H1 (cell line): ENCODE data around the gene DHRS7B. TPM values are rescaled to one million over a fixed set of nuclear protein-coding genes. Genes with fewer than 3 reads are reported as not detected.

Source experiments
- CTCF ChIA-PET: fragments of 300-600 bp; sonication (Branson Sonifier 250); formaldehyde crosslinking; loops from one replicate; lab custom pipeline; 2021; ENCODE audit not compliant: partially characterized antibody; lab: Charles Lee
- POLR2A ChIA-PET: fragments of 300-600 bp; sonication (Branson Sonifier 250); formaldehyde crosslinking; loops from one replicate; lab custom pipeline; 2021; ENCODE audit warnings: inconsistent platforms; ENCODE audit not compliant: partially characterized antibody; lab: Charles Lee
- DNase-seq, 2 experiments: peaks; one replicate each; pipeline versions ENCODE4 v3.0.0 to v3.0.0-alpha.2; 2010 to 2022; ENCODE audit warnings: low spot score in 2 of 2, low read depth in 1 of 2, mixed read lengths in 1 of 2
- FAIRE-seq: peaks from 2 replicates; lab custom pipeline; 2011; peaks lifted over from hg19 to GRCh38; lab: Jason Lieb, UNC
- H2AFZ ChIP-seq: 2 replicates; pipeline ENCODE4 v1.8.1; 2012; ENCODE audit warnings: low read length, inconsistent platforms
- H2AK5ac ChIP-seq: 2 replicates; pipeline ENCODE4 v1.6.1; 2013; ENCODE audit warnings: low read depth, low read length
- H2BK120ac ChIP-seq: replicated peaks from 2 replicates; pipeline ENCODE3; 2013; ENCODE audit warnings: low read depth, low read length, inconsistent platforms
- H2BK12ac ChIP-seq: 2 replicates; pipeline ENCODE4 v1.6.1; 2013; ENCODE audit warnings: low read depth, low read length
- H2BK15ac ChIP-seq: 2 replicates; pipeline ENCODE4 v1.6.1; 2013; ENCODE audit warnings: low read length
- H2BK20ac ChIP-seq: 2 replicates; pipeline ENCODE4 v1.6.1; 2013; ENCODE audit warnings: low read length
- H2BK5ac ChIP-seq: 2 replicates; pipeline ENCODE4 v1.6.1; 2013; ENCODE audit warnings: low read depth, low read length
- H3K14ac ChIP-seq: 2 replicates; pipeline ENCODE4 v1.6.1; 2013; ENCODE audit warnings: inconsistent platforms; ENCODE audit not compliant: insufficient read length
- H3K18ac ChIP-seq: 2 replicates; pipeline ENCODE4 v1.6.1; 2013; ENCODE audit warnings: low read length; ENCODE audit errors: extremely low read depth
- H3K23ac ChIP-seq: 2 replicates; pipeline ENCODE4 v1.6.1; 2013; ENCODE audit warnings: inconsistent platforms; ENCODE audit not compliant: insufficient read length
- H3K23me2 ChIP-seq: 2 replicates; pipeline ENCODE4 v1.6.1; 2013; ENCODE audit warnings: low read depth, low read length
- H3K27ac ChIP-seq: 2 replicates; pipeline ENCODE4 v1.6.1; 2011; ENCODE audit warnings: low read depth, low read length, inconsistent platforms
- H3K27me3 ChIP-seq, 4 experiments: replicated peaks in 1 of 4; 1 replicate in 1 of 4; 2 replicates in 3 of 4; pipeline versions ENCODE4 v1.6.1 to v1.8.1; 2011 to 2013; ENCODE audit warnings: low read length in 3 of 4, mild to moderate bottlenecking in 3 of 4, inconsistent platforms in 2 of 4, mixed read lengths in 2 of 4, moderate library complexity in 1 of 4; ENCODE audit not compliant: control insufficient read depth in 3 of 4, insufficient read depth in 3 of 4; ENCODE audit errors: extremely low read depth in 1 of 4
- H3K36me3 ChIP-seq, 4 experiments: 2 replicates each; pipeline versions ENCODE4 v1.6.1 to v1.8.1; 2011 to 2013; ENCODE audit warnings: mild to moderate bottlenecking in 4 of 4, low read length in 3 of 4, moderate library complexity in 2 of 4, control low read depth in 1 of 4, inconsistent platforms in 1 of 4; ENCODE audit not compliant: insufficient read depth in 4 of 4, control insufficient read depth in 2 of 4
- H3K4ac ChIP-seq: replicated peaks from 2 replicates; pipeline ENCODE3; 2013; ENCODE audit warnings: low read length, low read depth, mixed read lengths, inconsistent platforms; ENCODE audit not compliant: insufficient read length
- H3K4me1 ChIP-seq, 4 experiments: replicated peaks in 1 of 4; 1 replicate in 1 of 4; 2 replicates in 3 of 4; pipeline versions ENCODE4 v1.6.1 to v1.8.1; 2011 to 2013; ENCODE audit warnings: low read length in 3 of 4, inconsistent platforms in 2 of 4, mixed read lengths in 1 of 4; ENCODE audit not compliant: insufficient read depth in 4 of 4, control insufficient read depth in 3 of 4
- H3K4me2 ChIP-seq, 2 experiments: 2 replicates each; pipeline versions ENCODE4 v1.6.1 to v1.8.1; 2011 to 2013; ENCODE audit warnings: low read depth in 2 of 2, low read length in 2 of 2, control low read depth in 1 of 2, inconsistent platforms in 1 of 2, mild to moderate bottlenecking in 1 of 2; ENCODE audit not compliant: insufficient read depth in 1 of 2
- H3K4me3 ChIP-seq, 4 experiments: fragments of 200-600, 300-600 bp in 1 of 4; sonication (generic), shearing (Covaris generic), sonication (Bioruptor Twin) in 1 of 4; 2 replicates each; pipeline versions ENCODE4 v1.5.1 to v1.8.1; 2011 to 2016; ENCODE audit warnings: low read length in 4 of 4, low read depth in 3 of 4, control low read depth in 2 of 4, inconsistent platforms in 2 of 4, mild to moderate bottlenecking in 2 of 4, mixed read lengths in 1 of 4, moderate library complexity in 1 of 4; ENCODE audit not compliant: insufficient read depth in 2 of 4; ENCODE audit errors: extremely low read depth in 1 of 4
- H3K56ac ChIP-seq: replicated peaks from 2 replicates; pipeline ENCODE3; 2013; ENCODE audit warnings: low read depth, mild to moderate bottlenecking, mixed read lengths, low read length, inconsistent platforms; ENCODE audit not compliant: insufficient read length
- H3K79me1 ChIP-seq: 2 replicates; pipeline ENCODE4 v1.6.1; 2013; ENCODE audit warnings: low read depth, low read length, control low read depth
- H3K79me2 ChIP-seq, 2 experiments: 2 replicates each; pipeline versions ENCODE4 v1.6.1 to v1.8.1; 2012 to 2013; ENCODE audit warnings: low read length in 2 of 2, mild to moderate bottlenecking in 2 of 2, inconsistent platforms in 1 of 2; ENCODE audit not compliant: insufficient read depth in 2 of 2, control insufficient read depth in 1 of 2
- H3K9ac ChIP-seq, 4 experiments: replicated peaks in 1 of 4; 1 replicate in 1 of 4; 2 replicates in 3 of 4; pipeline versions ENCODE4 v1.6.1 to v1.8.1; 2011 to 2013; ENCODE audit warnings: low read depth in 3 of 4, low read length in 3 of 4, control low read depth in 2 of 4, mild to moderate bottlenecking in 2 of 4, moderate library complexity in 2 of 4, inconsistent platforms in 1 of 4; ENCODE audit errors: extremely low read depth in 1 of 4
- H3K9me3 ChIP-seq, 2 experiments: 2 replicates each; pipeline versions ENCODE4 v1.6.1 to v1.8.1; 2012 to 2013; ENCODE audit warnings: mild to moderate bottlenecking in 2 of 2, moderate library complexity in 2 of 2, control low read depth in 1 of 2, inconsistent platforms in 1 of 2, low read depth in 1 of 2, low read length in 1 of 2, mixed read lengths in 1 of 2; ENCODE audit not compliant: insufficient read depth in 2 of 2
- H4K20me1 ChIP-seq, 2 experiments: replicated peaks in 1 of 2; 2 replicates each; pipeline versions ENCODE3 to v1.8.1; 2011 to 2013; ENCODE audit warnings: inconsistent platforms in 2 of 2, low read length in 2 of 2, mild to moderate bottlenecking in 1 of 2; ENCODE audit not compliant: insufficient read depth in 2 of 2, control insufficient read depth in 1 of 2
- H4K5ac ChIP-seq: 2 replicates; pipeline ENCODE4 v1.6.1; 2013; ENCODE audit warnings: low read length, low read depth, mixed read lengths, inconsistent platforms; ENCODE audit not compliant: insufficient read length
- H4K8ac ChIP-seq: 2 replicates; pipeline ENCODE4 v1.8.0; 2013; ENCODE audit warnings: mild to moderate bottlenecking, moderate library complexity, low read length, inconsistent platforms; ENCODE audit not compliant: insufficient read depth; ENCODE audit errors: extremely low read depth
- H4K91ac ChIP-seq: replicated peaks from 2 replicates; pipeline ENCODE3; 2013; ENCODE audit warnings: low read length, mixed read lengths, inconsistent platforms; ENCODE audit not compliant: insufficient read length
- BCL11A ChIP-seq, 2 experiments: IDR thresholded peaks; one replicate each; pipeline ENCODE4 v1.6.1; 2011; ENCODE audit warnings: low read depth in 2 of 2, low read length in 2 of 2, mild to moderate bottlenecking in 2 of 2
- CBX5 ChIP-seq: fragments of 300-800, 300-1000 bp; sonication (generic); IDR thresholded peaks from 2 replicates; pipeline ENCODE4 v1.7.1; 2016; ENCODE audit warnings: antibody characterized with exemption, low read length, low read depth
- CBX8 ChIP-seq: fragments of 300-800, 300-1000 bp; sonication (generic); IDR thresholded peaks from 2 replicates; pipeline ENCODE4 v1.7.1; 2016; ENCODE audit warnings: low read depth, low read length, borderline replicate concordance
- CREB1 ChIP-seq: IDR thresholded peaks from 2 replicates; pipeline ENCODE4 v1.6.1; 2012; ENCODE audit warnings: inconsistent platforms
- CTBP2 ChIP-seq: IDR thresholded peaks from 2 replicates; pipeline ENCODE4 v1.7.0; 2011; ENCODE audit warnings: borderline replicate concordance, mild to moderate bottlenecking, moderate library complexity, mixed read lengths, low read length; ENCODE audit not compliant: insufficient read depth, insufficient read length
- EP300 ChIP-seq, 2 experiments: IDR thresholded peaks; 1 replicate in 1 of 2; 2 replicates in 1 of 2; pipeline ENCODE4 v1.6.1; 2011 to 2012; ENCODE audit warnings: low read depth in 2 of 2, low read length in 2 of 2, mild to moderate bottlenecking in 2 of 2, borderline replicate concordance in 1 of 2, inconsistent platforms in 1 of 2, moderate library complexity in 1 of 2
- FOSL1 ChIP-seq: IDR thresholded peaks from 2 replicates; pipeline ENCODE4 v1.6.1; 2011; ENCODE audit warnings: mild to moderate bottlenecking, low read depth, low read length, moderate library complexity; ENCODE audit not compliant: insufficient read depth
- HDAC2 ChIP-seq, 2 experiments: fragments of 300-600 bp in 1 of 2; sonication (generic) in 1 of 2; IDR thresholded peaks; 2 replicates each; pipeline ENCODE4 v1.6.1; 2011 to 2012; ENCODE audit warnings: low read depth in 2 of 2, low read length in 2 of 2, mild to moderate bottlenecking in 2 of 2, moderate library complexity in 2 of 2, borderline replicate concordance in 1 of 2, inconsistent platforms in 1 of 2
- NRF1 ChIP-seq: IDR thresholded peaks from 2 replicates; pipeline ENCODE4 v1.6.1; 2011; ENCODE audit warnings: mild to moderate bottlenecking, low read depth, low read length, improper control_type of control experiment
- POLR2AphosphoS5 ChIP-seq: IDR thresholded peaks from 2 replicates; pipeline ENCODE4 v1.6.1; 2011; ENCODE audit warnings: low read depth, low read length
- POU5F1 ChIP-seq: IDR thresholded peaks from 2 replicates; pipeline ENCODE4 v1.6.1; 2011; ENCODE audit warnings: low read depth, mild to moderate bottlenecking, low read length, moderate library complexity
- SP4 ChIP-seq: IDR thresholded peaks from 2 replicates; pipeline ENCODE4 v1.6.1; 2012; ENCODE audit warnings: low read length, inconsistent platforms
- TEAD4 ChIP-seq: IDR thresholded peaks from 2 replicates; pipeline ENCODE4 v1.6.1; 2012; ENCODE audit warnings: low read depth, low read length, inconsistent platforms, mixed read lengths
- WGBS, 2 experiments: shearing (Covaris generic) in 1 of 2; methylation state at CpG; one replicate each; pipeline versions ENCODE4 v1.1.6 to v1.1.7; 2013 to 2015; ENCODE audit warnings: low lambda C conversion rate in 2 of 2, mixed read lengths in 2 of 2, inconsistent platforms in 1 of 2, low coverage in 1 of 2, missing lambda C conversion rate in 1 of 2; ENCODE audit not compliant: insufficient replicate concordance in 2 of 2, insufficient coverage in 1 of 2, insufficient read length in 1 of 2; ENCODE audit errors: extremely low coverage in 1 of 2, missing lambda C conversion rate in 1 of 2; 5-methylcytosine and 5-hydroxymethylcytosine counted together
- polyA plus RNA-seq, 7 experiments: library from polyadenylated mRNA; depleted of rRNA in 3 of 7; stranded (reverse) in 5 of 7; unstranded in 2 of 7; fragments of >200 nt in 5 of 7; fragments of 200-250 nt in 2 of 7; gene quantifications; 1 replicate in 5 of 7; 2 replicates in 1 of 7; 4 replicates in 1 of 7; pipeline versions ENCODE4 v1.2.1 to v1.2.3, GENCODE V29; 2011 to 2013; ENCODE audit warnings: missing spikeins in 2 of 7, mixed read lengths in 2 of 7
- total RNA-seq: library from RNA; stranded (reverse); fragmentation: NEBNext Ultra II Directional; extraction: Animal tissue kit (Norgen Biotek cat#: 25700); gene quantifications from 2 replicates; pipeline ENCODE4 v1.2.1, GENCODE V29; 2021
- TF ChIP-seq, protein P1 (sequence below): IDR thresholded peaks from 2 replicates; pipeline ENCODE4 v1.6.1; 2012; ENCODE audit warnings: inconsistent platforms

DHRS7B gene
- total and polyA plus RNA-seq, 2 of the 8 experiments (the other 6 are each of a cell fraction or from before 2014, with no cell fraction given), result 11.0 to 27.9 TPM

DNA sequence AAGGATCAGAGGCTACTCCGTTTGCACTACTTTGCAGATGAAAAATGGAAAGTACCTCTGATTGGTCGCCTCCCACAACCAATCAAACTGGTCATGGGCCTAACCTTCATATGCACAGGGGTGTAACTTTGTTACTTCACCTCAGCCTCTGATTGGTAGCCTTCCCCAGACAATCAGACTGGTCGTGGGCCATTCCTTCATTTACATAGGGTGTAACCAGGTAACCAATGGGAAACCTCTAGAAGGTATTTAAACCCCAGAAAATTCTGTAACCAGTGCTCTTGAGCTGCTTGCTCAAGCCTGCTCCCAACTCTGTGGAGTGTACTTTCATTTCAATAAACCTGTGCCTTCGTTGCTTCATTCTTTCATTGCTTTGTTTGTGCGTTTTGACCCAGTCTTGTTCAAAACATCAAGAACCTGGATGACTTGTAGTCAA, 44.7 kb upstream of the DHRS7B start:
- H3K23ac ChIP-seq, result no peak overlapping the region
- H3K27ac ChIP-seq, result no peak overlapping the region
- H3K79me1 ChIP-seq, result no peaks in the 10 kb centered on the region
- H4K8ac ChIP-seq, result no peak overlapping the region
- no peak overlapping the region for H3K18ac ChIP-seq
- H3K27me3 ChIP-seq, result no peaks in the 10 kb centered on the region
- H3K14ac ChIP-seq, result no peak overlapping the region
- DNase-seq, result no peak
- no peak overlapping the region for H2BK15ac ChIP-seq
- H3K4ac ChIP-seq, result no peak overlapping the region
- no peaks in the 10 kb centered on the region for H3K36me3 ChIP-seq
- H3K4me2 ChIP-seq, result no peak overlapping the region
- 87% methylated on average over 5 of the region's 5 CpGs; no CpG with 5 or more reads in 1 of the 2 experiments for WGBS, 2 experiments
- H2AFZ ChIP-seq, result no peak overlapping the region
- no peak overlapping the region for H2BK20ac ChIP-seq
- no peak overlapping the region for H2BK5ac ChIP-seq
- no peak for FAIRE-seq
- ChIA-PET POLR2A (interaction anchor here (0.9 kb wide), 1 partner anchor 174 kb away, joined by 3 read pairs; no protein-coding TSS in a partner anchor), CTCF (interaction anchor here (1.0 to 1.6 kb wide), 2 partner anchors 12 to 38 kb away, joined by 4 to 5 read pairs; partner anchors contain the start of gene USP22)
- peaks cover 0 to 9% of the 10 kb centered on the region in 2 experiments; a peak in 2 of 4 replicates for H3K9me3 ChIP-seq
- H4K91ac ChIP-seq, result no peak overlapping the region
- no peak overlapping the region for H2BK120ac ChIP-seq
- H3K4me1 ChIP-seq, result peaks cover 0 to 2% (median 0%) of the 10 kb centered on the region in 4 experiments; a peak in 1 of 7 replicates
- no peak overlapping the region for H4K5ac ChIP-seq
- H2AK5ac ChIP-seq, result no peak overlapping the region
- no peaks in the 10 kb centered on the region for H3K79me2 ChIP-seq
- no peaks in the 10 kb centered on the region for H4K20me1 ChIP-seq
- H3K9ac ChIP-seq, result no peak overlapping the region
- no peak overlapping the region for H3K4me3 ChIP-seq
- H3K56ac ChIP-seq, result no peak overlapping the region
- no peak overlapping the region for H2BK12ac ChIP-seq
- H3K23me2 ChIP-seq, result no peaks in the 10 kb centered on the region
- no peak for TF ChIP-seq CTBP2
- TF ChIP-seq POU5F1, result no peak
- TF ChIP-seq TEAD4, result no peak
- no peak for TF ChIP-seq BCL11A (IDR thresholded peaks at IDR 0.05; ENCODE audit: low read depth in 2 of 2, low read length in 2 of 2)
- TF ChIP-seq FOSL1, result no peak
- no peak for TF ChIP-seq NRF1
- TF ChIP-seq CBX8, result no peak
- TF ChIP-seq POLR2AphosphoS5, result no peak
- no peak for TF ChIP-seq CBX5
- TF ChIP-seq EP300 (IDR thresholded peaks at IDR 0.05; ENCODE audit: borderline replicate concordance in 1 of 2, low read depth in 2 of 2, low read length in 2 of 2), result no peak
- no peak for TF ChIP-seq HDAC2 (IDR thresholded peaks at IDR 0.05; ENCODE audit: borderline replicate concordance in 1 of 2, low read depth in 2 of 2, low read length in 2 of 2)
- TF ChIP-seq CREB1, result no peak
- no peak for TF ChIP-seq SP4
- TF ChIP-seq, protein P1, sequence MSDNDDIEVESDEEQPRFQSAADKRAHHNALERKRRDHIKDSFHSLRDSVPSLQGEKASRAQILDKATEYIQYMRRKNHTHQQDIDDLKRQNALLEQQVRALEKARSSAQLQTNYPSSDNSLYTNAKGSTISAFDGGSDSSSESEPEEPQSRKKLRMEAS, result no peak
